ENCODE results near the gene KIF26B.

- TF ChIP-seq CTCF (IDR thresholded peaks at IDR 0.05; ENCODE audit: low read length) = no peak
- TF ChIP-seq EZH2 (IDR thresholded peaks at IDR 0.05; ENCODE audit: borderline replicate concordance, low read length) = no peak
Measured at GRCh38 chr1:245652116-245652515, 497.3 kb downstream of the KIF26B start.
